ENCODE measurements around the gene MICALL1.

MICALL1 gene

DNA sequence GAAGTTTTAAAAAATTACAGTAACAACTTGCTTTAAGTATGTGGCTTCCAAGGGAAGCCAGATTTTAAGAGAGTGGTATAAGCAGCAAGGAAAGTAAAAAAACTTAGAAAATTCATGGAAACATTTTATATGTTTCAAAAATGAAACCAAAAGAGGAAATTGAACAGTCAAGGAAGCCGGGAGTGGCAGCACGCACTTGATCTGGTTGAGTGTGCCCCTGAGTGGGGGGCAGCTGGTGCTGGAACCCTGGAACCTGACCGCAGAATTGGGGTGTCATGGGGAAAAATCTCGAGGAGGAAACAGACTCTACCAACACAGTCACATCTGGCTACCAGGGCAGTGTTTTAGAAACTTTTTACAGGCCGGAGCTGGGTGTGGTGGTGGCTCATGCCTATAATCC, 14.0 kb downstream of the MICALL1 start:
- H3K36me3 ChIP-seq (ENCODE audit: insufficient read depth, low read length): peaks cover 24% of the 10 kb centered on the region
- H3K9me3 ChIP-seq (ENCODE audit: insufficient read depth, low read length, severe bottlenecking): no peaks in the 10 kb centered on the region
- no peak overlapping the region for H3K27ac ChIP-seq (ENCODE audit: low read length)
- DNase-seq (no peak), ATAC-seq (ENCODE audit: insufficient read depth, low read depth) (no peak)
- H3K9ac ChIP-seq (ENCODE audit: low read depth, low read length): no peak overlapping the region
- H3K4me3 ChIP-seq (ENCODE audit: low read depth in 1 of 2, low read length in 2 of 2): no peak overlapping the region
- H3K27me3 ChIP-seq (ENCODE audit: insufficient read depth, low read length, poor library complexity): no peaks in the 10 kb centered on the region
- no peak overlapping the region for H2AFZ ChIP-seq (ENCODE audit: low read depth, low read length)
- no peaks in the 10 kb centered on the region for H3K4me1 ChIP-seq (ENCODE audit: insufficient read depth, low read length)
- TF ChIP-seq, protein P1, sequence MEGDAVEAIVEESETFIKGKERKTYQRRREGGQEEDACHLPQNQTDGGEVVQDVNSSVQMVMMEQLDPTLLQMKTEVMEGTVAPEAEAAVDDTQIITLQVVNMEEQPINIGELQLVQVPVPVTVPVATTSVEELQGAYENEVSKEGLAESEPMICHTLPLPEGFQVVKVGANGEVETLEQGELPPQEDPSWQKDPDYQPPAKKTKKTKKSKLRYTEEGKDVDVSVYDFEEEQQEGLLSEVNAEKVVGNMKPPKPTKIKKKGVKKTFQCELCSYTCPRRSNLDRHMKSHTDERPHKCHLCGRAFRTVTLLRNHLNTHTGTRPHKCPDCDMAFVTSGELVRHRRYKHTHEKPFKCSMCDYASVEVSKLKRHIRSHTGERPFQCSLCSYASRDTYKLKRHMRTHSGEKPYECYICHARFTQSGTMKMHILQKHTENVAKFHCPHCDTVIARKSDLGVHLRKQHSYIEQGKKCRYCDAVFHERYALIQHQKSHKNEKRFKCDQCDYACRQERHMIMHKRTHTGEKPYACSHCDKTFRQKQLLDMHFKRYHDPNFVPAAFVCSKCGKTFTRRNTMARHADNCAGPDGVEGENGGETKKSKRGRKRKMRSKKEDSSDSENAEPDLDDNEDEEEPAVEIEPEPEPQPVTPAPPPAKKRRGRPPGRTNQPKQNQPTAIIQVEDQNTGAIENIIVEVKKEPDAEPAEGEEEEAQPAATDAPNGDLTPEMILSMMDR (IDR thresholded peaks at IDR 0.05; ENCODE audit: borderline replicate concordance, extremely low read depth, low read length, poor library complexity, severe bottlenecking): no peak
- TF ChIP-seq EZH2 (IDR thresholded peaks at IDR 0.05; ENCODE audit: borderline replicate concordance, low read depth, low read length, severe bottlenecking): no peak
- no peaks in the 10 kb centered on the region for H4K20me1 ChIP-seq (ENCODE audit: insufficient read depth, low read length)
- no peak overlapping the region for H3K4me2 ChIP-seq (ENCODE audit: insufficient read depth, low read length)
- no peaks in the 10 kb centered on the region for H3K79me2 ChIP-seq (ENCODE audit: insufficient read depth, low read length)

- Histone ChIP-seq H3K4me2 (ENCODE audit: insufficient read depth, low read length) (no peak overlapping the region), H3K79me2 (ENCODE audit: insufficient read depth, low read length) (no peaks in the 10 kb centered on the region), H3K4me1 (ENCODE audit: insufficient read depth, low read length) (no peaks in the 10 kb centered on the region), H3K9ac (ENCODE audit: low read depth, low read length) (no peak overlapping the region), H4K20me1 (ENCODE audit: insufficient read depth, low read length) (no peaks in the 10 kb centered on the region), H3K9me3 (ENCODE audit: insufficient read depth, low read length, severe bottlenecking) (no peaks in the 10 kb centered on the region), H3K36me3 (ENCODE audit: insufficient read depth, low read length) (peaks cover 36% of the 10 kb centered on the region), H3K4me3 (ENCODE audit: low read depth in 1 of 2, low read length in 2 of 2) (no peak overlapping the region), H3K27ac (ENCODE audit: low read length) (no peak overlapping the region), H3K27me3 (ENCODE audit: insufficient read depth, low read length, poor library complexity) (no peaks in the 10 kb centered on the region), H2AFZ (ENCODE audit: low read depth, low read length) (no peak overlapping the region)
- no peak for TF ChIP-seq EZH2 (IDR thresholded peaks at IDR 0.05; ENCODE audit: borderline replicate concordance, low read depth, low read length, severe bottlenecking)
- TF ChIP-seq, protein P1 (IDR thresholded peaks at IDR 0.05; ENCODE audit: borderline replicate concordance, extremely low read depth, low read length, poor library complexity, severe bottlenecking): peak; percentile 33
- ATAC-seq (ENCODE audit: insufficient read depth, low read depth): peak; percentile 59; the same call in 1 of the 3 replicates
- peak; percentile 20 for DNase-seq
Measured at GRCh38 chr22:37922191-37922590, 16.1 kb downstream of the MICALL1 start.

- Histone ChIP-seq H3K27ac (ENCODE audit: low read length) (no peak overlapping the region), H3K4me2 (ENCODE audit: insufficient read depth, low read length) (no peak overlapping the region), H3K79me2 (ENCODE audit: insufficient read depth, low read length) (no peaks in the 10 kb centered on the region), H4K20me1 (ENCODE audit: insufficient read depth, low read length) (no peaks in the 10 kb centered on the region), H3K9me3 (ENCODE audit: insufficient read depth, low read length, severe bottlenecking) (no peaks in the 10 kb centered on the region), H3K36me3 (ENCODE audit: insufficient read depth, low read length) (peaks cover 31% of the 10 kb centered on the region), H2AFZ (ENCODE audit: low read depth, low read length) (no peak overlapping the region), H3K9ac (ENCODE audit: low read depth, low read length) (no peak overlapping the region), H3K27me3 (ENCODE audit: insufficient read depth, low read length, poor library complexity) (no peaks in the 10 kb centered on the region), H3K4me1 (ENCODE audit: insufficient read depth, low read length) (no peaks in the 10 kb centered on the region), H3K4me3 (ENCODE audit: low read depth in 1 of 2, low read length in 2 of 2) (no peak overlapping the region)
- TF ChIP-seq, protein P1 (IDR thresholded peaks at IDR 0.05; ENCODE audit: borderline replicate concordance, extremely low read depth, low read length, poor library complexity, severe bottlenecking): no peak
- no peak for TF ChIP-seq EZH2 (IDR thresholded peaks at IDR 0.05; ENCODE audit: borderline replicate concordance, low read depth, low read length, severe bottlenecking)
- no peak for ATAC-seq (ENCODE audit: insufficient read depth, low read depth)
- DNase-seq: no peak
Measured at GRCh38 chr22:37923927-37924326, 17.8 kb downstream of the MICALL1 start.
